HEK293T (cell line): ENCODE results near the gene FAM131C.

Experiments
- SUZ12 ChIP-seq: fragments of 450-650 bp; IDR thresholded peaks from 2 replicates; pipeline ENCODE4 v1.6.1; 2016; ENCODE audit warnings: mild to moderate bottlenecking
- TARDBP ChIP-seq: fragments of 450-650 bp; IDR thresholded peaks from 2 replicates; pipeline ENCODE4 v1.6.1; 2016

- TF ChIP-seq TARDBP = no peak
- TF ChIP-seq SUZ12 = no peak
Observed at GRCh38 chr1:16022393-16022792, 51.1 kb downstream of the FAM131C start.
